Neural cell (in vitro differentiated cells): ENCODE results near the gene CAV3. TPM values are rescaled to one million over a fixed set of nuclear protein-coding genes. Genes with fewer than 3 reads are reported as not detected.

Experiments
- H2AFZ ChIP-seq: fragments of 200-600, 300-800 bp; sonication (generic), shearing (Covaris generic); 2 replicates; pipeline ENCODE4 v1.6.0; 2014; ENCODE audit warnings: low read depth, mild to moderate bottlenecking, antibody characterized with exemption, low read length, moderate library complexity
- H3F3A ChIP-seq: fragments of 200-600 bp; shearing (Covaris generic); 2 replicates; pipeline ENCODE4 v1.6.1; 2016; ENCODE audit warnings: mild to moderate bottlenecking, moderate library complexity, mixed read lengths, antibody characterized with exemption, low read length; ENCODE audit not compliant: insufficient read depth, poor library complexity, severe bottlenecking
- H3K27ac ChIP-seq: fragments of 200-600, 300-800 bp; sonication (generic), shearing (Covaris generic); 2 replicates; pipeline ENCODE4 v1.5.1; 2014; ENCODE audit warnings: mild to moderate bottlenecking, low read length, moderate library complexity
- H3K27me3 ChIP-seq: fragments of 300-800, 200-600 bp; sonication (generic), shearing (Covaris generic); 2 replicates; pipeline ENCODE4 v1.6.0; 2014; ENCODE audit warnings: mild to moderate bottlenecking, low read depth, low read length, moderate library complexity; ENCODE audit not compliant: insufficient read depth
- H3K36me3 ChIP-seq: fragments of 300-800, 200-600 bp; sonication (generic), shearing (Covaris generic); 2 replicates; pipeline ENCODE4 v1.5.1; 2014; ENCODE audit warnings: mild to moderate bottlenecking, antibody characterized with exemption, low read length, moderate library complexity; ENCODE audit not compliant: insufficient read depth
- H3K4me2 ChIP-seq: fragments of 300-800, 200-600 bp; sonication (generic), shearing (Covaris generic); 2 replicates; pipeline ENCODE4 v1.6.0; 2014; ENCODE audit warnings: mild to moderate bottlenecking, low read length
- H3K4me3 ChIP-seq: fragments of 300-800, 200-600 bp; sonication (generic), shearing (Covaris generic); 2 replicates; pipeline ENCODE4 v1.5.1; 2014; ENCODE audit warnings: mild to moderate bottlenecking, low read length, moderate library complexity
- H3K79me2 ChIP-seq: fragments of 200-600 bp; shearing (Covaris generic); replicated peaks from 2 replicates; pipeline ENCODE4 v1.6.0; 2014; ENCODE audit warnings: mild to moderate bottlenecking, low read length, moderate library complexity; ENCODE audit not compliant: insufficient read depth
- H3K9ac ChIP-seq: fragments of 300-800, 200-600 bp; sonication (generic), shearing (Covaris generic); 2 replicates; pipeline ENCODE4 v1.6.1; 2016; ENCODE audit warnings: mild to moderate bottlenecking, low read length, mixed read lengths
- H3K9me2 ChIP-seq: fragments of 200-600 bp; shearing (Covaris generic); 2 replicates; pipeline ENCODE4 v1.6.1; 2016; ENCODE audit warnings: mild to moderate bottlenecking, low read length, mixed read lengths; ENCODE audit not compliant: insufficient read depth
- H3K9me3 ChIP-seq: fragments of 200-600, 300-800 bp; sonication (generic), shearing (Covaris generic); 2 replicates; pipeline ENCODE4 v1.6.1; 2016; ENCODE audit warnings: mild to moderate bottlenecking, mixed run types, low read length, moderate library complexity, mixed read lengths
- H4K20me1 ChIP-seq: fragments of 200-600 bp; shearing (Covaris generic); 2 replicates; pipeline ENCODE4 v1.6.1; 2016; ENCODE audit warnings: mild to moderate bottlenecking, mixed run types; ENCODE audit not compliant: insufficient read depth
- CTCF ChIP-seq: fragments of 450-650 bp; IDR thresholded peaks from 2 replicates; pipeline ENCODE4 v1.5.1; 2014; ENCODE audit warnings: antibody characterized with exemption, mild to moderate bottlenecking, moderate library complexity; ENCODE audit not compliant: poor library complexity, severe bottlenecking
- EP300 ChIP-seq: fragments of 450-650 bp; conservative IDR thresholded peaks from 2 replicates; pipeline ENCODE4 v1.6.1; 2014; ENCODE audit warnings: antibody characterized with exemption, mild to moderate bottlenecking, moderate library complexity; ENCODE audit not compliant: poor library complexity, severe bottlenecking
- EZH2 ChIP-seq: fragments of 200-600, 300-800 bp; shearing (Covaris generic), sonication (generic); IDR thresholded peaks from 2 replicates; pipeline ENCODE4 v1.6.1; 2014; ENCODE audit warnings: antibody characterized with exemption, low read length, borderline replicate concordance, mild to moderate bottlenecking; ENCODE audit not compliant: insufficient read depth, poor library complexity, severe bottlenecking
- MXI1 ChIP-seq: fragments of 450-650 bp; conservative IDR thresholded peaks from 2 replicates; pipeline ENCODE4 v1.6.1; 2014; ENCODE audit warnings: antibody characterized with exemption, mild to moderate bottlenecking; ENCODE audit not compliant: poor library complexity, severe bottlenecking
- POLR2AphosphoS5 ChIP-seq: IDR thresholded peaks from 2 replicates; pipeline ENCODE4 v1.6.1; 2012
- RAD21 ChIP-seq: fragments of 450-650 bp; conservative IDR thresholded peaks from 2 replicates; pipeline ENCODE4 v1.6.1; 2014; ENCODE audit warnings: antibody characterized with exemption, mild to moderate bottlenecking, moderate library complexity
- REST ChIP-seq: IDR thresholded peaks from 2 replicates; pipeline ENCODE4 v1.6.1; 2012; ENCODE audit warnings: borderline replicate concordance
- SMC3 ChIP-seq: fragments of 450-650 bp; conservative IDR thresholded peaks from 2 replicates; pipeline ENCODE4 v1.6.1; 2014; ENCODE audit warnings: antibody characterized with exemption, mild to moderate bottlenecking, moderate library complexity; ENCODE audit not compliant: poor library complexity
- TAF1 ChIP-seq: IDR thresholded peaks from 2 replicates; pipeline ENCODE4 v1.6.1; 2012; ENCODE audit warnings: low read depth
- polyA plus RNA-seq: library from polyadenylated mRNA; depleted of rRNA; stranded (reverse); fragments of >200 nt; gene quantifications from 2 replicates; pipeline ENCODE4 v1.2.3, GENCODE V29; 2014

Gene CAV3
- polyA plus RNA-seq, 1 donor from 2014 or later = not detected

- Histone ChIP-seq H3K9ac (no peak overlapping the region), H3K79me2 (no peaks in the 10 kb centered on the region), H3K27me3 (no peaks in the 10 kb centered on the region), H3K36me3 (no peaks in the 10 kb centered on the region), H3K4me2 (no peak overlapping the region), H2AFZ (no peak overlapping the region), H3K4me3 (no peak overlapping the region), H4K20me1 (no peaks in the 10 kb centered on the region), H3K9me2 (no peaks in the 10 kb centered on the region), H3K9me3 (no peaks in the 10 kb centered on the region), H3K27ac (no peak overlapping the region), H3F3A (no peaks in the 10 kb centered on the region)
- TF ChIP-seq TAF1 (no peak), POLR2AphosphoS5 (no peak), CTCF (no peak), RAD21 (no peak), EP300 (no peak)
These were observed 51.3 kb downstream of the CAV3 start for GRCh38 chr3:8784676-8785435.

GRCh38 chr3:8790529-8790928 lies 56.9 kb downstream of the CAV3 start:
- Histone ChIP-seq H3F3A (no peaks in the 10 kb centered on the region), H3K79me2 (no peaks in the 10 kb centered on the region), H3K9ac (no peak overlapping the region), H3K36me3 (no peaks in the 10 kb centered on the region), H3K4me3 (no peak overlapping the region), H3K9me3 (no peaks in the 10 kb centered on the region), H2AFZ (no peak overlapping the region), H3K27ac (no peak overlapping the region), H3K4me2 (no peak overlapping the region), H3K9me2 (no peaks in the 10 kb centered on the region), H4K20me1 (no peaks in the 10 kb centered on the region), H3K27me3 (no peaks in the 10 kb centered on the region)
- TF ChIP-seq SMC3 = no peak
- TF ChIP-seq POLR2AphosphoS5 = no peak
- no peak for TF ChIP-seq REST
- no peak for TF ChIP-seq MXI1
- TF ChIP-seq TAF1 = no peak
- no peak for TF ChIP-seq CTCF
- no peak for TF ChIP-seq EP300
- TF ChIP-seq EZH2 = no peak
- no peak for TF ChIP-seq RAD21
